Stimulated activated CD4-positive, alpha-beta T cell treated with anti-CD3 and anti-CD28 coated beads, Interleukin-2, amount 100 ng/mL, for 48 hours (primary cell): Measurements from ENCODE around the gene OR10T2.
"Not testable (repeated sequence)": the region's sequence is repeated elsewhere in the genome, so short reads cannot be mapped to it uniquely, and the experiment has no call there.

Experiments used
- DNase-seq, 2 donors: peaks; one replicate each; pipeline ENCODE4 v3.0.0-alpha.2; 2020

OR10T2 gene

DNA sequence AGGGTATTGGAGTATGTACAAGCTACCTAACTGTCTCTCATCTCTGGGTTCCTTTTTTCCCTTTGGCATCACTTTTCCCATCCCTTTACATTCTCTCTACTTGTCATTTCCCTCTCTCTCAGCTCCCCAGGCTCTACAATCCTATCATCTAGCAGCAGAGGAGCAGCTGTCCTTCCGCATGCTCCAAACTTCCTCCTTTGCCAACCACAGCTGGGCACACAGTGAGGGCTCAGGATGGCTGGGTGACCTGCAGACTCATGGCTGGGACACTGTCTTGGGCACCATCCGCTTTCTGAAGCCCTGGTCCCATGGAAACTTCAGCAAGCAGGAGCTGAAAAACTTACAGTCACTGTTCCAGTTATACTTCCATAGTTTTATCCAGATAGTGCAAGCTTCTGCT lies 45.0 kb downstream of the OR10T2 start:
- DNase-seq, result no peak

DNA sequence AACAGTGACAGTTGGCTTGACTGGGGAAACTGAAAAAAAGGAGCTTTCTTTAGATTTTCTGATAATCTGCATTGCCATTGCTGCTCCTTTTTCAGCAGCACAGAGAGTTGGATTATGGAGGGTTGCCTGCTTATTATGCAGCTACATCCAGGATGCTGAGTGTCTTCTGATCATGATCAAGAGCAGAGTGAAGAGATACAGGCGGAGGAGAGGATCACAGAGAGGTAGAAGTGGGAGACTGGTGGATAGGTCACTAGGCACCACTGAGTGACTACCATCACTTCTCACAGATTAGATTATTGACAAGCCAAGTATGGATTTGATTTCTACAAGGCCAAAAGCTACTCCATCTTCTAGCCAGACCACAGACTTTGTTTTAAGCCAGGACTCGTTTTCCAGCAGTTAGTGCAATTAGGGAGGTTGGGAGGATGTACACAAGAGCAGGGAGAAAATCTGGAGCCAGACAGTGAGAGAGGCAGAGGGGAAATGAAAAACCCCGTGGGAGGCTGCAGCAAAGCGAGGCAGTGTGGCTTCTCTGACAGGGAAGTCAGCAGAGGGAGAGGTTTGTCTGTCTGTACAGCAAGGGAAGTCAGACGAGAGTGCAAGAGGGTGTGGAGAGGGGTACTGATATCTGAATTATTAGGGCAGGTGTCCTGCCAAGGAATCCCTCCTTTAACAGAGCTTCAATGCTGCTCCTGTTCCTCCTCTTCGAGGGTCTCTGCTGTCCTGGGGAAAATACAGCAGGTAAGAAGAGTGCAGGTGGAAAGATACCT lies 45.8 kb downstream of the OR10T2 start, which contains the start of gene CD1E:
Gene CD1E (plus strand): TSS at position 592 of the 773 bp plus-strand sequence. CDS start 95 bp downstream, at position 687.
- DNase-seq, result no peak

DNA sequence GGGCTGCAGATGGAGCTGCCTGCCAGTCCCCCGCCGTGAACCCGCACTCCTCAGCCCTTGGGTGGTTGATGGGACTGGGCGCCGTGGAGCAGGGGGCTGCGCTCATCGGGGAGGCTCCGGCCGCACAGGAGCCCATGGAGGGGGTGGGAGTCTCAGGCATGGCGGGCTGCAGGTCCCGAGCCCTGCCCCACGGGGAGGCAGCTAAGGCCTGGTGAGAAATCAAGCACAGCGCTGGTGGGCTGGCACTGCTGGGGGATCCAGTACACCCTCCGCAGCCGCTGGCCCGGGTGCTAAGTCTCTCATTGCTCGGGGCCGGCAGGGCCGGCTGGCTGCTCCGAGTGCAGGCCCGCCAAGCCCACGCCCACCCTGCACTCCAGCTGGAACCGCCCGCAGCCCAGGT lies 50.3 kb downstream of the OR10T2 start:
- DNase-seq, result not testable (repeated sequence)
